Activated T-helper 1 cell treated with anti-CD3 and anti-CD28 coated beads, Interleukin-12 subunit alpha, Interleukin-12 subunit beta, Interleukin-2, Interleukin-4 antibody, amounts not matched to agents 30 ng/mL and 10 ng/mL and 1 ng/mL, durations not matched to agents 14 hours and 24 hours and 36 hours (primary cell): ENCODE measurements around the gene SPAG17. TPM values are rescaled to one million over a fixed set of nuclear protein-coding genes. Genes with fewer than 3 reads are reported as not detected.

ENCODE experiments used
- DNase-seq: peaks from one replicate; pipeline ENCODE4 v3.0.0; 2021; ENCODE audit warnings: low spot score
- H3K27ac Mint-ChIP-seq: one replicate; pipeline ENCODE4 v1.8.0; 2021; ENCODE audit warnings: mild to moderate bottlenecking, mixed read lengths
- H3K27me3 Mint-ChIP-seq: one replicate; pipeline ENCODE4 v1.8.0; 2022; ENCODE audit warnings: mild to moderate bottlenecking, moderate library complexity, mixed read lengths; ENCODE audit not compliant: insufficient read depth
- H3K36me3 Mint-ChIP-seq: one replicate; pipeline ENCODE4 v1.8.0; 2021; ENCODE audit warnings: low read depth, mixed read lengths
- H3K4me1 Mint-ChIP-seq: one replicate; pipeline ENCODE4 v1.8.0; 2021; ENCODE audit warnings: low read depth, mixed read lengths
- H3K4me3 Mint-ChIP-seq: one replicate; pipeline ENCODE4 v1.8.0; 2021; ENCODE audit warnings: mild to moderate bottlenecking, moderate library complexity, mixed read lengths
- H3K9me3 Mint-ChIP-seq: one replicate; pipeline ENCODE4 v1.8.0; 2021; ENCODE audit warnings: mixed read lengths
- intact Hi-C: fragments of 100-400 bp; cut with micrococcal nuclease; formaldehyde crosslinking; loops from one replicate; pipeline ENCODE4 v1.15.1; 2024
- total RNA-seq: library from RNA; stranded (reverse); gene quantifications from 2 replicates; pipeline ENCODE4 v1.2.3, GENCODE V29; 2022

SPAG17 gene
- total RNA-seq, 1 donor from 2014 or later = not detected

DNA sequence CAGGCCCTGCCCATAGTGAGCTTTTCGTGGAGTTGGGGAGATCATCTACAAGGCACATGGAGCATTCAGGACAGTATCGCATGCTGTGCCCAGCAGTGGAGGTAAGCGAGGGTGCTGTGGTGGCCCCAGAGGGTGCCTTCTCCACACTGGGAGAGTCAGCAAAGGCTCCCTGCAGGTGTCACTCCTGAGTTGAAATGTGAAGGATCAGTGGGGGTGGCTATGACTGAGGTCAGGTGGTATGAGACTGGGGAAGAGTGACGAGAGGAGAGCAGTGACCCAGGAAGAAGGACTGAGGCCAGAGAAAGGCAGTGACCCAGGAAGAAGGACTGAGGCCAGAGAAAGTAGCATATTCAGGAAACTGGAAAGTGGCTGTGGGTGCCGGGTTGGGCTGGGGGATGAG is 53.0 kb downstream of the SPAG17 start:
- peaks cover 8% of the 10 kb centered on the region for H3K4me1 Mint-ChIP-seq
- H3K4me3 Mint-ChIP-seq = no peak overlapping the region
- H3K9me3 Mint-ChIP-seq = no peaks in the 10 kb centered on the region
- H3K27ac Mint-ChIP-seq = no peak overlapping the region
- intact Hi-C loops = no loop called here
- H3K36me3 Mint-ChIP-seq = no peaks in the 10 kb centered on the region
- peaks cover 12% of the 10 kb centered on the region for H3K27me3 Mint-ChIP-seq
- no peak for DNase-seq

DNA sequence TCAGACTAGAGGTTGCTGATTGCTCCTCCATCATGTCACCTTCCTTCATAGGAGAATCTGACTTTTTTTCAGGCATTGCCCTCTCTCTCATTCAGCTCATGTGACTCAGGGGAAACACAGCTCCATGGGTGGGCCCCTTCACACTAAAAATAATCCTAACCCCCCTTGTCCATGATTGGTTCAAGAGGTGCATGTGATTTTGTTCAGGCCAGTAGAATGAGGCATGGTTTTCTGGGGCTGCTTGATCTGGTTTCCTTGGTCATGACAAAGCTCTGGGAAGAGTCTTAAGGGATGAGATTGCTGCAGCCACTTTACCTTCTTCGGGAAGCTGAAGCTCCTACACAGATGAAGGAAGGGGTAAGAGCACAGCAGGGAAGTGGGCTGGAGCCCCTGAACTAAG is 56.3 kb downstream of the SPAG17 start:
- no peaks in the 10 kb centered on the region for H3K36me3 Mint-ChIP-seq
- no peaks in the 10 kb centered on the region for H3K4me1 Mint-ChIP-seq
- no peak for DNase-seq
- intact Hi-C loops = no loop called here
- peaks cover 6% of the 10 kb centered on the region for H3K27me3 Mint-ChIP-seq
- no peak overlapping the region for H3K4me3 Mint-ChIP-seq
- H3K9me3 Mint-ChIP-seq = no peaks in the 10 kb centered on the region
- no peak overlapping the region for H3K27ac Mint-ChIP-seq

DNA sequence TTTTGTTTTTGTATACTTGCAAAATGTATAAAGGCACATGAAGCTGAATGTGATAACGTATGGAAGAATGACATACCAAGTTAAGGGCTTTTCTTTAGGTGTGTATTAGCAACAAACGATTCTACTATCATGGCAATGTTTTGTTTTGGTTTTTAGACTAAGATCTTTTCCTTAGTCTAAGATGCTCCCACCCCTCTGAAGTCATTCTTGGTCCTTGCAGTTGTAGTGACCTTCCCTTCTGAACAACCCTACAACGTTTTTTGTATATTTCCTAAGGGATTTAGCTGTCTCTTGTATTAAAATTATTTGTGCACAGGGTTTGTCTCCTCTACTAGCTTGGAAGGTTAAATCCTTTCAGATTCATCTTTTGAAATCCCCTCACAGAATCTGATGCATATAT is 61.0 kb downstream of the SPAG17 start:
- DNase-seq = no peak
- intact Hi-C loops = no loop called here
- H3K36me3 Mint-ChIP-seq = no peaks in the 10 kb centered on the region
- H3K27me3 Mint-ChIP-seq = peaks cover 2% of the 10 kb centered on the region
- no peak overlapping the region for H3K27ac Mint-ChIP-seq
- no peaks in the 10 kb centered on the region for H3K4me1 Mint-ChIP-seq
- no peak overlapping the region for H3K4me3 Mint-ChIP-seq
- no peaks in the 10 kb centered on the region for H3K9me3 Mint-ChIP-seq

DNA sequence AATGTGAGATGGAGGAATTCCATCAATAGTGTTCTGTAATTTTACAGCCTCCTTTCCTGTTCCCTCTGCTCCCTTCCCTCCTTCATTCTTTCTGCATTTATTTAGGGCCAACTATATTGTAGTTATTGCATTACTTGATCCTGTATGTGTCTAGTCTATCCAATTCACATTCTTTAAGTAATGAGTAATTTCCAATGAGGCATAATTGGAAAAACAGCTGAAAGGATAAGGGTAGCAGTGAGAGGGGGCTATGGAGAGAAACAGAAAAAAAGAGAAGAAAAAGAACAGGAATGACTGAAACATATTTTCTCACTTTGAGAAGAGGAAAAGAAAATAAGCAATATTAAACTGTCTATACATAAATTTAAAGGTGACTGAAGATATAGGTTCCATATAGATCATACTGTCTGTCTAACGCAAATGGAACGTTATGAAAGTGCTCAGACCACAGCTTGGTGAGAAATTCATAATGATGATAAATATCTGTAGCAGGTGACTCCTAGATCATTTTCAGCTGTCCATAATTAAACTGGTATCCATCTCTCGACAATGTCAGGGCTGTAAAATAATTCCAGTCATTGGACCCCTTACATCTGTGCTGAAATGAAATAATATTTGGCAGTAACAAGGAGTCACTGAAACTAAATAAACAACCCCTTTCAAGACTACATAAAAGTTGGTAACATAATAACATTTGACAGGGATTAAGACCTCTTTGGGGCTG is 61.8 kb downstream of the SPAG17 start:
- no peaks in the 10 kb centered on the region for H3K36me3 Mint-ChIP-seq
- no peak overlapping the region for H3K4me3 Mint-ChIP-seq
- H3K27ac Mint-ChIP-seq = no peak overlapping the region
- intact Hi-C loops = no loop called here
- no peaks in the 10 kb centered on the region for H3K4me1 Mint-ChIP-seq
- DNase-seq = no peak
- no peaks in the 10 kb centered on the region for H3K9me3 Mint-ChIP-seq
- H3K27me3 Mint-ChIP-seq = peaks cover 2% of the 10 kb centered on the region

DNA sequence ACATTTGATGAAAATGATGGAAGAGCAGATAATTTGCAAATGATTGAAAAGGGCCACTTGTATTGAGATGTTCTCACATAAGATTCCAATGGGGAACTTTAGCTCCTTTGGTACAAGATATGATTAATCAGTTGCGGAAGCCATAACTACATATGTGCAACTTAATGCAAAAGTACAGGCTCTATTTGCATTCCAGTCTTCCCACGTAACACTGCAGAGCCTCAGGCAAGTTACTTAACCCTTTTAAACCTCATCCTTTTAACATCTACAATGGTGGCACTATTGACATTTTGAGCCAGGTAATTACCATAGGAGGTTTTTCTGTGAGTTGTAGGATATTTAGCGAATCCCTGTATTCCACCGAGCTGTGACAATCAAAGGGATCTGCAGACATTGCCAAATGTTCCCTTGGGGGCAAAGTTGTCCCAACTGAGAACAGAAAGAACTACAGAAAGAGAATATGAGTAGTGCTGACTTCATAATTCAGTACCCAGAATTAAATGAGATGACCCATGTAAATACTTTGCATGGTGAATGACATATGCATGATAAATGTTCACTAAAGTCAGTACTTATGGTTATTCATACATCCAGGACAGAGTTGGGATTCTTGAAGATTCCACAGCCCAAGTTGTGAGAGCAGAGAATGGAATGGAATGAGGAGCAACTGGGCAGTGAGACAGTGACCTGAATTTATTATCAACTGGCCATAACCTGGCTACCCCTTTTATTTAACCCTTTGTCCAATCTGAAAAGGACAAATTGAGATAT is 62.6 kb downstream of the SPAG17 start:
- no peak overlapping the region for H3K4me3 Mint-ChIP-seq
- no peak for DNase-seq
- peaks cover 2% of the 10 kb centered on the region for H3K27me3 Mint-ChIP-seq
- no peaks in the 10 kb centered on the region for H3K4me1 Mint-ChIP-seq
- no peaks in the 10 kb centered on the region for H3K36me3 Mint-ChIP-seq
- H3K9me3 Mint-ChIP-seq = no peaks in the 10 kb centered on the region
- H3K27ac Mint-ChIP-seq = no peak overlapping the region
- intact Hi-C loops = no loop called here

DNA sequence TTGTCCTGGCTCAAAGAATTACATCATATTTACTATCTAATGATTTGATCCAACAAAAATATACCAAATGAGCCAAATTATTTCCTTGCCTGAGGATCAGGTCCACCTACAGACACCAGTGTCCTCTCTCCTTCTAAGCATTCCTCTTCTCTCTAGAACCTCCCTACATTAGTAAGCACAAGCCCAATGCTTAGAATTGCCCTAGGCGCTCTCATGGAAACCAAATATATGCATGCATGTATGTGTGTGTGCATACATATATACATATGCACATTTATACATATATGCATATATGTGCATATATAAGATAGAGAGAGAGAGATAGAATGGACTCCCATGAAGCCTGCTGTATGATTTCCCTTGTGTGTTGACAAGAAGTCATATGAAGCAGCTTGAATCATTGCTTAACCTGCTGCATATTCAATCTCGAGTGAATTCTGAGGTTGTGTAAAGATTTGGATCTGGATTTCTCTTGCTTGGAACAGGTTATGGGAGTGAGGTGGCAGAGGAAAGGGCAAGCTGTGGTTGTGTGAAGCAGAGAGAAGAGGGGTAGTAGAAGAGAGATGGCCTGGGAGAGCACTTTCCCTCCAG is 66.1 kb downstream of the SPAG17 start:
- no peak overlapping the region for H3K27ac Mint-ChIP-seq
- no peak for DNase-seq
- no peaks in the 10 kb centered on the region for H3K9me3 Mint-ChIP-seq
- H3K36me3 Mint-ChIP-seq = no peaks in the 10 kb centered on the region
- H3K27me3 Mint-ChIP-seq = peaks cover 3% of the 10 kb centered on the region
- intact Hi-C loops = no loop called here
- H3K4me3 Mint-ChIP-seq = no peak overlapping the region
- H3K4me1 Mint-ChIP-seq = no peaks in the 10 kb centered on the region

DNA sequence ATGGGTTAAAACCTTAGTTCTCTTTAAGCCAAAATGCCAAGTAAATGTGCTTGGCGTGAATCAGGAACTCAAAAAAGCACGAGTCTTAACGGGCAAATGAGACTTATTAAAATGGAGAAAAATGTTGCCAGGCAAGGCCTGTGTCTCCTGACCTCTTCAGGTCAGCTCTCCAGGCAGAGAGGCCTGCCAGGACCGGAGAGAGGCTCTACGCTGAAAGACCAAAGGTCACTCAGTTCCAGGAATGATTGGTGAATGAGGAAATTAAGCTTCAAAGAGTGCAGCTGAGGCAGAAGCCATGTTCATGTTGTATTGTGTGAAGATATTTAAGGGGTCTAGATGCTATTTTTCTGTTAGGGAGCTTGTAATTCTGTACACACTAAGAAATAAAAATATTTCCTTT is 66.6 kb downstream of the SPAG17 start:
- Mint-ChIP-seq H3K27ac (no peak overlapping the region), H3K36me3 (no peaks in the 10 kb centered on the region), H3K9me3 (no peaks in the 10 kb centered on the region), H3K4me3 (no peak overlapping the region), H3K27me3 (peaks cover 6% of the 10 kb centered on the region), H3K4me1 (no peaks in the 10 kb centered on the region)
- DNase-seq = no peak
- intact Hi-C loops = no loop called here

DNA sequence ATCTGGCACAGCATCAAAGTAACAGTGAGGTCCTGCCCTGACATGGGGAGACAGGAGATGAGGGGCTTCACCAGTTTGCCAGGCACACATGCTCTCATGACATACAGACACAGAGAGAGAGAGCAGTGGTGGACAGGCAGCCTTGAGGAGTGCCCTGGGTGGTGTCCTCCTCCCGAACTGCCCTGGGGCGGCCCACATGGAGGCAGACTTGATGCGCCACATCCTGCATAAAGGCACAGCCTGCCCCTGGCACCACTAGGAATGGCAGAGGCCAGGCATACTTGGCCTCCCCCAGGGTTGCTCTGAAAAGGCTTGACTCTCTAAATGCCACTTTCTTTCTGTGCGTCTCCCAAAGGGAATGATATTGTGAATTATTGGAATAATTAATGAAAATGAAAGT is 67.5 kb downstream of the SPAG17 start:
- Mint-ChIP-seq H3K4me3 (no peak overlapping the region), H3K4me1 (no peaks in the 10 kb centered on the region), H3K9me3 (no peaks in the 10 kb centered on the region), H3K27ac (no peak overlapping the region), H3K36me3 (no peaks in the 10 kb centered on the region), H3K27me3 (peaks cover 6% of the 10 kb centered on the region)
- intact Hi-C loops = no loop called here
- DNase-seq = no peak

DNA sequence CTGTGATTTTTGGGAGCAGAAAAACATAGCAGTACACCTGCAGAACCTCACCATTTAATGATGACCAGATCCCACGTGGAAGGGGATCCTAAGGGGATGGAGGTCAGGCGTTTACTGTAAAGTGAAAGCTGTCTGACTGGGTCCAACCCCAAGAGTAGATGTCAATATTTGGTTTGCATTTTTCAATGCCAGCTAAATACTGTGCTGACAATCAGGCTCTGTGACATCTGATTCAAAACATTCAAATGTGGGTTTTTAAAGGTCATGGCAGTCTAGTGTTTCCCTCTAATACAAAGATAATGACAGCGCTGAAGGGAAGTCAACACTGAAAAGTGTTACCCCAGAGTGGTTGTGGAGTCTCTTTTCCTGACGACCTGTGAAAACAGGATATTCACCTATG is 68.1 kb downstream of the SPAG17 start:
- H3K27ac Mint-ChIP-seq = no peak overlapping the region
- intact Hi-C loops = no loop called here

DNA sequence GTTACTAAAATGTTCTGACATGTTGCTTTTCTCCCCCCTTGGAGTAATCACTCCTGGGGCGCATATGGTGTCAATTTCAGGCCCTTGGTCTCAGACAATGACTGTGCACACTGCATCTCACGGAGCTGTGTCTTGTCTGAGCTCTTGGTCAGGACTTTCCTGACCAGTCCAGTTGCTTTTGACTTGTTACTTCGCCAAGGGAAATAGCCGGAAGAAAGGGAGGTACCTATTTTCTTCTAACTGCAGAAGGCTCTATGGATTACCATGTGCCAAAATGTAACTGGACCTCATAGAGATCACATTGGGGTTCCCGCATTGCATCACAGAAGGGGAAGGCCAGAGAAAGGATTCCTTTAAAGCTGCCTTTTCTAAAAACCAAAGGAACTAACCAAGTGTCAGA is 68.6 kb downstream of the SPAG17 start:
- DNase-seq = no peak
- H3K27ac Mint-ChIP-seq = no peak overlapping the region
- peaks cover 6% of the 10 kb centered on the region for H3K27me3 Mint-ChIP-seq
- H3K4me3 Mint-ChIP-seq = no peak overlapping the region
- H3K4me1 Mint-ChIP-seq = no peaks in the 10 kb centered on the region
- H3K36me3 Mint-ChIP-seq = no peaks in the 10 kb centered on the region
- H3K9me3 Mint-ChIP-seq = no peaks in the 10 kb centered on the region
- intact Hi-C loops = no loop called here

More for the DNA sequence above, 68.1 kb downstream of the SPAG17 start:
- no peaks in the 10 kb centered on the region for H3K4me1 Mint-ChIP-seq
- no peaks in the 10 kb centered on the region for H3K36me3 Mint-ChIP-seq
- no peaks in the 10 kb centered on the region for H3K9me3 Mint-ChIP-seq
- DNase-seq = no peak
- H3K27me3 Mint-ChIP-seq = peaks cover 6% of the 10 kb centered on the region
- H3K4me3 Mint-ChIP-seq = no peak overlapping the region

DNA sequence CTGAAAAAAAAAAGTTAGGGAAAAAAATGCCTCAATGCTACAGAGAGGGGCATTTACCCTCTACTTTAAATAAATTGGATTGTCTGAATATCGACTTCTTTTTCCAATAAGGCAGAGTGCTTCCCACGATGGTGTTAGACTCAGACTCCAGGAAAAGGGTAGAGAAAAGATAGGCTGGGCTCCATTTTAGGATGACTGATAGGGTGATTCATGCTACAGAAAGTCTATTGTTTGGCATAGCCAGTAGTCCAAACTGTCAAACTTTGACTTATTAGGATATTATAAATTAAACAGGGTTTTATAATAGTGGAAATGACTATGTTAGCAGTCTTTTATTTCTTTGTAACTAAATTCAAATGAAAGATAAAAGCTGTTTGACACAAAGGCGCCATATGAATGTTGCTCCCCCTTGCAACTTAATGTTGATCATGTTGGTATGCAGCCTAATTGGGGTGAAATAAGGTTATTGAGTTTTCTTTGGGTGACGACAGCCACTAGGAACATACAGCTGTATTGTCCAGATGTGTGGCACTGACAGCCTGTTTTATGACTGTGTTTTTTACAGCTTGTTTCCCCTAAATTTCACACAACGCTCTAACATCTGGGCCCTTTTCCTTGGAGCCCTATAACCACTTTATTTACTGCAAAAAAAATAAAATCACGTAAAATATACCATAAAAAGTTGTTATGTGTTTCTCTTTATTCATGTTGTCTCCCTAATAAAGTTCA is 69.3 kb downstream of the SPAG17 start:
- DNase-seq = no peak
- Mint-ChIP-seq H3K4me3 (no peak overlapping the region), H3K27ac (no peak overlapping the region), H3K4me1 (no peaks in the 10 kb centered on the region), H3K36me3 (no peaks in the 10 kb centered on the region), H3K27me3 (peaks cover 3% of the 10 kb centered on the region), H3K9me3 (no peaks in the 10 kb centered on the region)
- intact Hi-C loops = no loop called here

DNA sequence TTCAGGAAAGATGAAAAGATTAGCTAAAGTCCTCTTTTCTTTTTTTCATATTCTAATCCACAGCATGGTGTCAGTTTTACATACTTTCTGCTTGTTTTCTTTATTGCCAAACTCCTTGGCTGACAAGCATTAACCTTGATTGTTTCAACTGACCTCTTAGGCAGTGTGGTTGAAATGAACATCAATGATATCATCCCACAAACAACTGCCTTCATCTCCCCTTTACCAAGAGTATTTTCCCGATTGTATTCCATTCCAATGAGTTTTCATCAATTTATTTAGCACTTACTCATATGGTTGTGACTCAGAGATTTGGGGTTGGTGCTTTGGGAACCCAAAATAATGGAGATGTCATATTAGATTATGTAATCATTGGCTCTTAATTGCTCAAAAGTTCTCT is 71.8 kb downstream of the SPAG17 start:
- Mint-ChIP-seq H3K4me3 (no peak overlapping the region), H3K27me3 (peaks cover 3% of the 10 kb centered on the region), H3K4me1 (no peaks in the 10 kb centered on the region), H3K9me3 (no peaks in the 10 kb centered on the region), H3K36me3 (no peaks in the 10 kb centered on the region), H3K27ac (no peak overlapping the region)
- DNase-seq = no peak
- intact Hi-C loops = loop anchor here (2.0 kb wide), 1 partner anchor 78 kb away; no protein-coding TSS in a partner anchor

DNA sequence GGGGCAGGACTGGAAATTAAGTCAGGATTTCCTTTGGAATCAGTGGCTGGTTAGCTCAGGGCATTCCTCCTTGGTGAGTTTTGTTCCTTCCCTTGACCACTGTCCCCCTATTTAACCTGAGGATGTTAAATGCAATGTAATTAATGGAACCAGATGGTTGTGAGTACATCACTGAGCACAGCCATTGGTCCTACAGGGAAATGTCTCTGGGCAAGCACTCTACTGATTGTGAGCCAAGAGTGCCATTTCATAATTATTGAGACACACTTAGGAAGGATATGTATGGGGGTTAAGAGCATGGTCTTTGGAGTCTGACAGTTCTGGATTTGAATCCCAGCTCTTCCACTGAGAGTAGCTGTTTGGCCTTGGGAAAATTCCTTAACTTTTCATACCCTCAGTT is 74.4 kb downstream of the SPAG17 start:
- no peak overlapping the region for H3K4me3 Mint-ChIP-seq
- no peak overlapping the region for H3K27ac Mint-ChIP-seq
- intact Hi-C loops = no loop called here
- no peak for DNase-seq
- H3K4me1 Mint-ChIP-seq = no peaks in the 10 kb centered on the region
- H3K9me3 Mint-ChIP-seq = no peaks in the 10 kb centered on the region
- no peaks in the 10 kb centered on the region for H3K36me3 Mint-ChIP-seq
- peaks cover 6% of the 10 kb centered on the region for H3K27me3 Mint-ChIP-seq
